Keratinocyte (primary cell): Measurements from ENCODE around the gene CNTNAP2. TPM values are rescaled to one million over a fixed set of nuclear protein-coding genes. Genes with fewer than 3 reads are reported as not detected.
"Not testable (repeated sequence)": the region's sequence is repeated elsewhere in the genome, so short reads cannot be mapped to it uniquely, and the experiment has no call there.

ENCODE experiments used
- DNase-seq: peaks from one replicate; pipeline ENCODE4 v3.0.0-alpha.2; 2011; ENCODE audit warnings: low read depth, missing footprints, low spot score
- FAIRE-seq: peaks from 2 replicates; lab custom pipeline; 2011; peaks lifted over from hg19 to GRCh38; lab: Jason Lieb, UNC
- H2AFZ ChIP-seq: 2 replicates; pipeline ENCODE4 v1.6.0; 2012; ENCODE audit warnings: low read length, control low read depth, inconsistent platforms; ENCODE audit not compliant: control insufficient read depth
- H3K27ac ChIP-seq: 2 replicates; pipeline ENCODE4 v1.5.1; 2011; ENCODE audit warnings: low read length; ENCODE audit not compliant: control insufficient read depth, insufficient read depth
- H3K27me3 ChIP-seq: 3 replicates; pipeline ENCODE4 v1.6.0; 2011; ENCODE audit warnings: low read length; ENCODE audit not compliant: control insufficient read depth, insufficient read depth; ENCODE audit errors: extremely low read depth
- H3K36me3 ChIP-seq, 2 experiments: 2 replicates in 1 of 2; 3 replicates in 1 of 2; pipeline ENCODE4 v1.5.1; 2011; ENCODE audit warnings: low read length in 2 of 2, mild to moderate bottlenecking in 1 of 2; ENCODE audit not compliant: control insufficient read depth in 2 of 2, insufficient read depth in 2 of 2; ENCODE audit errors: extremely low read depth in 1 of 2
- H3K4me1 ChIP-seq: 3 replicates; pipeline ENCODE4 v1.5.1; 2011; ENCODE audit warnings: low read length; ENCODE audit not compliant: control insufficient read depth, insufficient read depth; ENCODE audit errors: extremely low read depth
- H3K4me2 ChIP-seq: 3 replicates; pipeline ENCODE4 v1.6.0; 2011; ENCODE audit warnings: low read depth, low read length; ENCODE audit not compliant: control insufficient read depth, insufficient read depth; ENCODE audit errors: extremely low read depth
- H3K4me3 ChIP-seq, 3 experiments: fragments of 200-600 bp in 1 of 3; sonication (generic) in 1 of 3; 2 replicates in 2 of 3; 3 replicates in 1 of 3; pipeline ENCODE4 v1.5.1; 2011 to 2016; ENCODE audit warnings: low read length in 3 of 3, mild to moderate bottlenecking in 3 of 3, control low read depth in 2 of 3, inconsistent platforms in 1 of 3, low read depth in 1 of 3, mixed read lengths in 1 of 3, mixed run types in 1 of 3, moderate library complexity in 1 of 3; ENCODE audit not compliant: control insufficient read depth in 2 of 3, insufficient read depth in 2 of 3; ENCODE audit errors: extremely low read depth in 1 of 3
- H3K79me2 ChIP-seq: 2 replicates; pipeline ENCODE4 v1.6.0; 2012; ENCODE audit warnings: low read length; ENCODE audit not compliant: control insufficient read depth, insufficient read depth
- H3K9ac ChIP-seq: 3 replicates; pipeline ENCODE4 v1.6.0; 2011; ENCODE audit warnings: low read length; ENCODE audit not compliant: control insufficient read depth, insufficient read depth; ENCODE audit errors: extremely low read depth
- H3K9me1 ChIP-seq: 3 replicates; pipeline ENCODE4 v1.6.0; 2011; ENCODE audit warnings: low read length; ENCODE audit not compliant: control insufficient read depth, insufficient read depth; ENCODE audit errors: extremely low read depth
- H3K9me3 ChIP-seq: 2 replicates; pipeline ENCODE4 v1.5.1; 2012; ENCODE audit warnings: low read depth, low read length; ENCODE audit not compliant: control insufficient read depth
- H4K20me1 ChIP-seq: 3 replicates; pipeline ENCODE4 v1.6.0; 2011; ENCODE audit warnings: low read length; ENCODE audit not compliant: control insufficient read depth, insufficient read depth; ENCODE audit errors: extremely low read depth
- CTCF ChIP-seq, 3 experiments: IDR thresholded peaks in 1 of 3; conservative IDR thresholded peaks in 1 of 3; optimal IDR thresholded peaks in 1 of 3; 2 replicates in 2 of 3; 3 replicates in 1 of 3; pipeline versions ENCODE3 to v1.5.1; 2011; ENCODE audit warnings: low read length in 3 of 3, mild to moderate bottlenecking in 3 of 3, moderate library complexity in 2 of 3, control low read depth in 1 of 3, inconsistent platforms in 1 of 3; ENCODE audit not compliant: insufficient read depth in 2 of 3; ENCODE audit errors: extremely low read depth in 1 of 3
- EZH2 ChIP-seq: IDR thresholded peaks from one replicate; pipeline ENCODE4 v1.6.1; 2012; ENCODE audit warnings: inconsistent platforms, mild to moderate bottlenecking, low read length, moderate library complexity
- dilution Hi-C: fragments of 300-500 bp; cut with MboI; formaldehyde crosslinking; loops from one replicate; pipeline ENCODE4 v1.7.0; 2020; ENCODE audit warnings: low sequenced_read_pairs; ENCODE audit not compliant: extremely low pct_ligation_motif_present
- polyA plus RNA-seq, 5 experiments: library from polyadenylated mRNA; depleted of rRNA in 3 of 5; stranded (reverse) in 3 of 5; stranded (forward) in 1 of 5; unstranded in 1 of 5; fragments of >200 nt; gene quantifications; 1 replicate in 1 of 5; 2 replicates in 3 of 5; 3 replicates in 1 of 5; pipeline versions ENCODE4 v1.2.1 to v1.2.3, GENCODE V29; 2011 to 2012; ENCODE audit warnings: missing spikeins in 2 of 5, low read depth in 1 of 5, low replicate concordance in 1 of 5

Gene CNTNAP2
- polyA plus RNA-seq, 1 donor (not counting 4 experiments of a cell fraction or from before 2014, with no cell fraction given) = 1.4 TPM

- no peaks in the 10 kb centered on the region for H3K36me3 ChIP-seq
- no peak for TF ChIP-seq CTCF (optimal IDR thresholded peaks at IDR 0.05 in 1 of 3, IDR thresholded peaks at IDR 0.05 in 1 of 3, conservative IDR thresholded peaks at IDR 0.05 in 1 of 3; ENCODE audit: extremely low read depth in 1 of 3, insufficient read depth in 2 of 3, low read length in 3 of 3)
- no peaks in the 10 kb centered on the region for H3K27me3 ChIP-seq
- no peaks in the 10 kb centered on the region for H3K4me1 ChIP-seq
- no peak overlapping the region for H3K4me2 ChIP-seq
- dilution Hi-C loops = no loop called here
- H3K9ac ChIP-seq = no peak overlapping the region
- H4K20me1 ChIP-seq = no peaks in the 10 kb centered on the region
- no peaks in the 10 kb centered on the region for H3K9me3 ChIP-seq
- H2AFZ ChIP-seq = no peak overlapping the region
- FAIRE-seq (no peak), DNase-seq (no peak)
- H3K4me3 ChIP-seq = no peak overlapping the region
- H3K79me2 ChIP-seq = no peaks in the 10 kb centered on the region
- no peak overlapping the region for H3K27ac ChIP-seq
- no peaks in the 10 kb centered on the region for H3K9me1 ChIP-seq
These were observed 986.6 kb downstream of the CNTNAP2 start for GRCh38 chr7:147103224-147103623.

GRCh38 chr7:147106746-147107145 is 990.1 kb downstream of the CNTNAP2 start:
- FAIRE-seq = no peak

GRCh38 chr7:147114525-147114924 is 997.9 kb downstream of the CNTNAP2 start:
- H3K36me3 ChIP-seq, H3K79me2 ChIP-seq, H3K9me3 ChIP-seq, H2AFZ ChIP-seq, H3K27me3 ChIP-seq, H3K27ac ChIP-seq, H3K4me1 ChIP-seq, H3K9me1 ChIP-seq, FAIRE-seq, H4K20me1 ChIP-seq, H3K4me3 ChIP-seq, H3K4me2 ChIP-seq, dilution Hi-C loops, H3K9ac ChIP-seq, DNase-seq: not testable (repeated sequence)

More at GRCh38 chr7:147106746-147107145, 990.1 kb downstream of the CNTNAP2 start:
- no peaks in the 10 kb centered on the region for H3K4me1 ChIP-seq
- no peaks in the 10 kb centered on the region for H3K79me2 ChIP-seq
- H3K4me3 ChIP-seq = no peak overlapping the region
- H2AFZ ChIP-seq = no peak overlapping the region
- H3K4me2 ChIP-seq = no peak overlapping the region
- no peak overlapping the region for H3K27ac ChIP-seq
- dilution Hi-C loops = no loop called here
- H3K9me3 ChIP-seq = no peaks in the 10 kb centered on the region
- H3K27me3 ChIP-seq = no peaks in the 10 kb centered on the region
- TF ChIP-seq EZH2 (no peak), CTCF (optimal IDR thresholded peaks at IDR 0.05 in 1 of 3, IDR thresholded peaks at IDR 0.05 in 1 of 3, conservative IDR thresholded peaks at IDR 0.05 in 1 of 3; ENCODE audit: extremely low read depth in 1 of 3, insufficient read depth in 2 of 3, low read length in 3 of 3) (no peak)
- H3K36me3 ChIP-seq = no peaks in the 10 kb centered on the region
- no peak overlapping the region for H3K9ac ChIP-seq
- no peak for DNase-seq
- no peaks in the 10 kb centered on the region for H4K20me1 ChIP-seq
- no peaks in the 10 kb centered on the region for H3K9me1 ChIP-seq
